Fibroblast of skin of scalp (primary cell): Measurements from ENCODE around the gene TIAM1.
A peak's percentile ranks its signal among the peaks of the same experiment; 100 is the strongest.

Experiments used
- DNase-seq: peaks from one replicate; pipeline ENCODE4 v3.0.0-alpha.2; 2013

Gene TIAM1

DNA sequence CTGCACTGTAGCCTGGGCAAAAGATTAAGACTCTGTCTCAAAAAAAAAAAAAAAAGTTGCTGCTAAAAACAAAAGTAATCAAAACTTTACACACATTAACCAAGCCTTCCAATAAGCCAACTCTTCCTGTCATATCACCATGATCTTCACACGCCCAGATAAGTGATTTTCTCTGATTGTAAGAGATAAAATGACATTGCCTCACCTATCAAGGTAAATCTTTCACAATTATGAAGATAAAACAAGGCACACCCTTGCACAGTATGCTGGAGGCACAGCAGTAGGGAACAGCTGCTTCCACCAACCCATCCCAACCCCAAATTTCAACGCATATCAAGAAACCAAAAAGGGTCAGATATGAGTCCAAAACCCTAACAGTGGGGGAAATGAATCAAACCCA is 8.8 kb upstream of the TIAM1 start:
- no peak for DNase-seq

- no peak for DNase-seq
Measured at GRCh38 chr21:31351960-31352359, 7.9 kb upstream of the TIAM1 start.

DNA sequence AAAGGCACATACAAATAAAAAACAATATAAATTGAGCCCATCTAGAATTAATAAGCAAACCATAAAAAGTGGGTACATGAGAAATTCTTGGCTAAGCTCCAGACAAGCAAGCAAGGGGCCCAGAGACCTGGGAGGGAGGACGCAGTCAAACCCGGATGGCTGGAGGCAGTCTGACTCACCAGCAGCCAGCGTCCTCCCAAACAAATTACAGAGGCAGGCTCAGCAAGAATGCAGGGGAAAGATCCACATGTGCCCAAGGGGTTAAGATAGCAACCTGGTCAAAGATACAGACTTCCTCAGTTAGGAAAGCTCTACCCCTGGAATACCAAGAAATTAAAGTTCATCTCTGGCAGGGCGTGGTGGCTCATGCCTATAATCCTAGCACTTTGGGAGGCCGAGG is 7.4 kb upstream of the TIAM1 start:
- peak; percentile 51 for DNase-seq

GRCh38 chr21:31349208-31349607 is 5.1 kb upstream of the TIAM1 start:
- no peak for DNase-seq

GRCh38 chr21:31348188-31348587 is 4.1 kb upstream of the TIAM1 start:
- no peak for DNase-seq

GRCh38 chr21:31347435-31348032 is 3.5 kb upstream of the TIAM1 start:
- peak; percentile 48 for DNase-seq

DNA sequence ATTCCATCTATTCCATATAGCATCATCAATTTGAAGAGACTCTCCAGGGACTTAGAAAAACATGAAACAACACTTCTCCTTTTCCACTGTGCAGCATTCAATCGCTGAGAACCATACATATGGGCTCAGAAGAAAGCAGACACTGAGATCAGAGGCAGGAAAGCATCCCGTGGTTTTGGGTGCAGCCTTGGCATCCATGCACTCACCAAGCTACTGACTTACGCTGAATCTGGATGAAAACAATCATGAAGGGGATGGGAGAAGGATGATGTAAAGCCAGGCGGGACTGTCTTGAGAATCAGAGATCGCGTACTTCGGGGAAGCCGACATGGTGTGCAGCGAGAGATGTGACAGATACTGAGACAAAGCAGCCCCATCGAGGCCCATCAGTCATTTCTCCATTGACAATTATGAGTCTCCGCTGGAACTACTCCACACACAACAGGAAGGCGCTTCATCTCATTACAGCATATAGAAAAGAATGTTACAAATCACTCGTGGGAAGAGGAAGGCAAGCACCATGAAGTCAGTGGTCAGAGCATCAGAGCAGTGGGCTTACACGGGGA is 2.3 kb upstream of the TIAM1 start:
- peak; percentile 30 for DNase-seq

DNA sequence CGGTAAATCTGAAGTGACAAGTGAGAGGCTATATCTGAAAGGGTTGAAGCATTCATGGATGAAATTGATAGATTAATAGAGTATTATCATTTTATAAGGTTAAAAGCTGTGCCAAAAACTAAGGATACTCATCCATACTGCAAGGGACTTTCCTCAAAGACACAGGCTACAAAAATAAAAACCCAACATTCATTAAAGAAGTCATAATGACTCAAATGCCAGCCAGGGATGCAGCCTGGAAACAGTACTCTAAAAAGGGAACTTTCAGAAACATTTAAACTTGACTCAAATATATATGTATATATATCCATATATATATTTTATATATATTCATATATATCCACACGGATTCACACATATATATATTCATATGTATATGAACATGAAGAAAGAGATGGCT is 1.1 kb upstream of the TIAM1 start:
- no peak for DNase-seq

- no peak for DNase-seq
Measured at GRCh38 chr21:31343030-31343510, 991 bp downstream of the TIAM1 start.

- DNase-seq = no peak
Measured at GRCh38 chr21:31342348-31342747, 1.7 kb downstream of the TIAM1 start.

DNA sequence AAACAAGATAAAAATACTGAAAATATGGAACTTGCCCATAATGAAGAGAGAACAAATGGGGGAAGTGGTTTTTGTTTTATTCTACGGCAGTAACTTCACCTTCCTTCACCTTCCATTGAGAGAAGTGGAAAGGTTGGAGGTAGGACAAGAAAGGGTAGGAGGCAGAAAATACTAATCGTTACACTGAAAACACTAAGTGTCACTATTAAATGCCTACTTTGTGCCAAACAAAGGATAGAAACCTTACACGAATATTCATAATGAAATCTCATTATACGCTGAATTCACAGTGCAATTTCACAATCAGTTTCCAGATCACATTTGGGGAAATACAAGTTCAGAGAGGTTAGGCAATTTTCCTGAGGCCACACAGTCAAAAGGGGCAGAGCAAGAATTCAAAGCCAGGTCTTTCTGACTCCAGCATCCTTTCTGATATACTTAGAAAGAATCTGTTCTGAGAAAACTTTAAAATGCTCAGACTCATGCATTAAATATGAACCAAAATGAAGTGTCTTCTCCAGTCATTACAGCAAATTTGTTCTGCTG is 3.0 kb downstream of the TIAM1 start:
- no peak for DNase-seq

GRCh38 chr21:31340514-31340913 is 3.5 kb downstream of the TIAM1 start:
- DNase-seq = no peak

GRCh38 chr21:31339721-31340120 is 4.3 kb downstream of the TIAM1 start:
- no peak for DNase-seq

- no peak for DNase-seq
Measured at GRCh38 chr21:31338908-31339368, 5.1 kb downstream of the TIAM1 start.

DNA sequence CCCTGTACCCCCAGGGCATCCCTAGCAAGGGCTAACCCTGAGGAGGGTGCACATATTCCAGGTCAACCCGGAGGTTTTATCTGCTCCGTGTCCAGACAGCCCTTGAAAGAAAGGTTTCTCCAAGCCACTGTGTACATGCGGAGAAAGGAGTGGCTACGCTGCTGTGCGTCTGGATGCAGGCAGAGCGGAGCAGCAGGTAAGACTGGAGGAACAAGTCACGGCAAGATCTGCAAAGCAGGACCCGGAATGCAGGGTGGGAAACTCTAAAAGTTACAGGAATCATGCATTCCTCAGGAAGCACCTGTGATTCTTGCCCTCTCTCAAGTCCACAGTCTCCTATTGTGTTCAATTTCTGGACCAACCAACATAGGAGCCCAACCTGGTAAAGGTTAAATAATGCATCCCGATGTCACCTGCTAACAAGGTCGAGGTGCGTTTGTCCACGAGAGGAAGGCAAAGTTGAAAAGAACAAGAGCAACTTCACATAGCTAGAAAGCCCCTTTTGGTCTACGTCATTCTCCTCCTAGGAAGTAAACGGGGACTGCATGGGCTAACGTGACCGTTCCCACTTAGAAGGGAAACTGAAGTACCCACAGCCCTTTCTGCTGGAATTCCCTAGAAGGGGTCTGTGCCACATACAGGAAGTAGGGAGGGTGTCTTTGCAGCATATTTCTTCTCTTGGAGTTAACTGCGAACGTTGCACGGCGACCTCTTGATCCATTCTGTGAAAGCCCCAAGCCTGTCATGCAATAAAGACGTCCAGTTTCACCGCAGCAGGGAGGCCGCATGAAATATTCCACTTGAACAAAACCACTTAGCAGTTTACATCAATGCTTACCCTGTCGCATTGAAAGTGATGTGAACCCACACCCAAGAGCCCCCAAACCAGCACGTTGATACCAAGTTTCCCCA is 5.8 kb downstream of the TIAM1 start:
- no peak for DNase-seq

DNA sequence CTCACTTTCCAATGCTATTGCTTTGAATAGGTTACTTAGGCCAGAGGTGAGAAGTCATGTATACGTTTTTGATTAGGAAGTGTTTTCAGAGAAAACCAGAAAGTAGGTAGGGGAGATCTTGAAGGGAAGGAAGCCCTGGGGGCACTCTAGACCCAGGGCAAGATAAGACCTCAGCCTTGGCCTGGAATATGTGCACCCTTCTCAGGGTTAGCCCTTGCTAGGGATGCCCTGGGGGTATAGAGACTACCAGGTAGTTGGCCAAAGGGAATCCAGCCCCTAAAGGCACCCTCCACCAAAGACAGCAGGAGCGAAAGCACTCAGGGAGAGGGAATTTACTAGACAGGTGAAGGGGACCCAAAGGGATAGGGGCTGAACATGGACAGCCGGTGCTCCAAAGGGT is 7.0 kb downstream of the TIAM1 start:
- DNase-seq = no peak

- no peak for DNase-seq
Measured at GRCh38 chr21:31336739-31337040, 7.4 kb downstream of the TIAM1 start.

DNA sequence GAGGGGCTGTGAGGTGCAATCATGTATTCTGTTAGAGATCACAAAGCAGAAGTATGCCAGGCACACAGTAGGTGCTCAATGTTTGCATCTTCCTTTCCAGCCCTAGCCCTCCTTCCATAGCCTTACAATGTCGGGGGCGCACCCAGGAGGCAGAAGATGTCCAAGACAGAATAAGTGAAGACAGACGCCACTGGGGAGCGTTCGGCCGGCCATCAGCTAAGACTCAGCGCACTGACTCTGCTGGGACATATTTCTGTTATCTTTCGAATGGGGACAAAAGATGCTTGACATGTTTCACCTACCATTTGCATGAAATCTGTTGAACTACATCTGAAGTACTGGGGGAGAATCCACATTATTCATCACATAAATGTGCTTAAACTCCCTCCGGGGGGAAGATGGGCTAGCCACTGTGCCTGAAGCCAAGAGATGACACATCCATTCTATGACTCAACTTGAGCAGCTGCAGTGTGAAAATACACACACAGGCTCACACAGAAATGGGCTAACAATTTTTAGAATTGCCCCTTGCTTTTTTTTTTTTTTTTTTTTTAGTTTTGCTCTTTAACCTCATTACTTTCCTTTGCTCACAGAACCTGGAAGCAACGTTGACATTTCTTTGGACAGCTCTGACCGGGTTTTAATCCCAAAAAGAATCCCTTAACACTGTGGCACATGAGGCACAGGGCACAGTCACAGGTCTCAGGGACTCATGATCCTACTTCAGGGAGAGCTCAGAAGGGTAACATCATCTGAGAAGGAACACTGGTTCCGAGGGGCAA is 7.9 kb downstream of the TIAM1 start:
- peak; percentile 97 for DNase-seq

GRCh38 chr21:31334648-31335121 is 9.4 kb downstream of the TIAM1 start:
- peak; percentile 17 for DNase-seq

GRCh38 chr21:31332525-31332924 is 11.5 kb downstream of the TIAM1 start:
- no peak for DNase-seq

GRCh38 chr21:31331231-31331630 is 12.8 kb downstream of the TIAM1 start:
- peak; percentile 23 for DNase-seq

DNA sequence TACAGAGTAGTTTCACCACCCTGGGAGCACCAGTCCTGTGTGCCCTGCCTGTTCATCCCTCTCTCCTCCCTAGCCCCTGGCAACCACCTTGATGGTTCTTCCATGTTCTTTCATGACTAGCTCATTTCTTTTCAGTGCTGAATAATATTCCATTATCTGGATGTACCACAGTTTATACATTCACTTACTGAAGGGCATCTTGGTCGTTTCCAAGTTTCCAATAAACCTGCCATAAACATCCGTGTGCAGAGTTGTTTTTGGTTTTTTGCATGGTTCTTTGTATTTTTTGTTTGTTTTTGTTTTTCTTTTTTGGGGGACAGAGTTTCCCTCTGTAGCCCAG is 13.9 kb downstream of the TIAM1 start:
- DNase-seq = no peak
